Measurements from ENCODE around the gene RGP1.

Gene RGP1

DNA sequence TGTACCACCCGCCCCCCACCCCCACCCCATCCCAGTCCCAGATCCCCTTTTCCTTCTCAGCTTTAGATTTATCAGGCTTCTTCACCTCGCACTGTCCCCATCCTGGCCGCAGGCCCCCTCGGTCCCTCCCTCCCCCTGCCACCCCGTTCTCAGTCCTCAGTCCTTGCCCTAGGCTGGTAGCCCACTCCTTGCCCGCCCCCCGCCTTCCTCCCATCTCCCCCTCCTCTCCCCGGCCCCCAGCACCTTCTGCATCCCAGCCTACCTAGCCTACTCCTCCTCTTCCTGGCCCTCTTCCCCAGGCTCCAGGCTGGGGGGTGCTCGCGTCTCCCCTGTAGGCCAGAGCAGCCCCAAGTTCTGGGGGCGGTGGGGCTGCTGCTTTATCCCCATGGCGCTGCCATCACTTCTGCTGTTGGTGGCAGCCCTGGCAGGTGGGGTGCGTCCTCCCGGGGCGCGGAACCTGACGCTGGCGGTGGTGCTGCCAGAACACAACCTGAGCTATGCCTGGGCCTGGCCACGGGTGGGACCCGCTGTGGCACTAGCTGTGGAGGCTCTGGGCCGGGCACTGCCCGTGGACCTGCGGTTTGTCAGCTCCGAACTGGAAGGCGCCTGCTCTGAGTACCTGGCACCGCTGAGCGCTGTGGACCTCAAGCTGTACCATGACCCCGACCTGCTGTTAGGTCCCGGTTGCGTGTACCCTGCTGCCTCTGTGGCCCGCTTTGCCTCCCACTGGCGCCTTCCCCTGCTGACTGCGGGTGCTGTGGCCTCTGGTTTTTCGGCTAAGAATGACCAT is 43.1 kb downstream of the RGP1 start:
- Histone ChIP-seq H3K4me2 (ENCODE audit: low read length) (0 out of 2 replicates have a peak overlapping the region, but pooled peaks have one; percentile 49), H3K27me3 (ENCODE audit: low read depth, low read length) (no peaks in the 10 kb centered on the region), H3K36me3 (replicated peaks; ENCODE audit: low read depth, low read length) (no peaks in the 10 kb centered on the region), H4K20me1 (ENCODE audit: insufficient read depth, low read length) (no peaks in the 10 kb centered on the region), H3K27ac (ENCODE audit: low read length) (no peak overlapping the region), H3K4me1 (ENCODE audit: low read length) (peaks cover 37% of the 10 kb centered on the region), H3K9ac (ENCODE audit: low read length) (no peak overlapping the region), H3K4me3 (ENCODE audit: low read length) (no peak overlapping the region), H3K79me2 (ENCODE audit: low read length) (no peaks in the 10 kb centered on the region), H2AFZ (ENCODE audit: low read depth, low read length) (no peak overlapping the region), H3K9me3 (ENCODE audit: insufficient read depth, low read length) (no peaks in the 10 kb centered on the region)
- no peak for TF ChIP-seq EZH2phosphoT487 (IDR thresholded peaks at IDR 0.05; ENCODE audit: low read depth)
- TF ChIP-seq, protein P1, sequence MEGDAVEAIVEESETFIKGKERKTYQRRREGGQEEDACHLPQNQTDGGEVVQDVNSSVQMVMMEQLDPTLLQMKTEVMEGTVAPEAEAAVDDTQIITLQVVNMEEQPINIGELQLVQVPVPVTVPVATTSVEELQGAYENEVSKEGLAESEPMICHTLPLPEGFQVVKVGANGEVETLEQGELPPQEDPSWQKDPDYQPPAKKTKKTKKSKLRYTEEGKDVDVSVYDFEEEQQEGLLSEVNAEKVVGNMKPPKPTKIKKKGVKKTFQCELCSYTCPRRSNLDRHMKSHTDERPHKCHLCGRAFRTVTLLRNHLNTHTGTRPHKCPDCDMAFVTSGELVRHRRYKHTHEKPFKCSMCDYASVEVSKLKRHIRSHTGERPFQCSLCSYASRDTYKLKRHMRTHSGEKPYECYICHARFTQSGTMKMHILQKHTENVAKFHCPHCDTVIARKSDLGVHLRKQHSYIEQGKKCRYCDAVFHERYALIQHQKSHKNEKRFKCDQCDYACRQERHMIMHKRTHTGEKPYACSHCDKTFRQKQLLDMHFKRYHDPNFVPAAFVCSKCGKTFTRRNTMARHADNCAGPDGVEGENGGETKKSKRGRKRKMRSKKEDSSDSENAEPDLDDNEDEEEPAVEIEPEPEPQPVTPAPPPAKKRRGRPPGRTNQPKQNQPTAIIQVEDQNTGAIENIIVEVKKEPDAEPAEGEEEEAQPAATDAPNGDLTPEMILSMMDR (IDR thresholded peaks at IDR 0.05; ENCODE audit: low read depth, low read length) = no peak

GRCh38 chr9:35792826-35793225 is 43.7 kb downstream of the RGP1 start:
- Histone ChIP-seq H4K20me1 (ENCODE audit: insufficient read depth, low read length) (no peaks in the 10 kb centered on the region), H3K9me3 (ENCODE audit: insufficient read depth, low read length) (no peaks in the 10 kb centered on the region), H3K27me3 (ENCODE audit: low read depth, low read length) (no peaks in the 10 kb centered on the region), H3K4me3 (ENCODE audit: low read length) (no peak overlapping the region), H3K36me3 (replicated peaks; ENCODE audit: low read depth, low read length) (no peaks in the 10 kb centered on the region), H3K27ac (ENCODE audit: low read length) (no peak overlapping the region), H3K4me2 (ENCODE audit: low read length) (no peak overlapping the region), H2AFZ (ENCODE audit: low read depth, low read length) (no peak overlapping the region), H3K79me2 (ENCODE audit: low read length) (no peaks in the 10 kb centered on the region), H3K9ac (ENCODE audit: low read length) (no peak overlapping the region), H3K4me1 (ENCODE audit: low read length) (peaks cover 31% of the 10 kb centered on the region)
- TF ChIP-seq, protein P1 (IDR thresholded peaks at IDR 0.05; ENCODE audit: low read depth, low read length) = no peak
- TF ChIP-seq EZH2phosphoT487 (IDR thresholded peaks at IDR 0.05; ENCODE audit: low read depth) = no peak

DNA sequence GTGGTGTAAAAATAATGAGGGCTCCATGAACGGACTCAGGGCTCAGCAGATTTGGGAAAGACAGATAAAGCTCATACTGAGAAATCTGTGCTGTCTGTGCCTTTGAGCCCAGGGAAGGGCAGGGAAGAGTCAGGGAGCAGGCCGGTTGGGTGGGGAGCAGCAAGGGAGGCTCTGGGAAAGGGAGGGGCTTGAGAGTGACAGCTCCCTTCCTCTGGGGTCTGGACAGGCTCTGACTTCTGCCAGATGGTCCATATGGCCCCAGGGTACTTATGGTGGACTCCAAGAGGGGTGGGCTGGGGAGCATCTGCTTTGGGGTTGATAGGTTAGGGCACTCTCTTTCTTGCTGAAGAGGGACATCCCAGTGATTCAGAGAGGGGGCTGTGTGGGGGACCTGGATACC is 44.4 kb downstream of the RGP1 start:
- no peaks in the 10 kb centered on the region for H4K20me1 ChIP-seq (ENCODE audit: insufficient read depth, low read length)
- H3K27ac ChIP-seq (ENCODE audit: low read length) = no peak overlapping the region
- H3K27me3 ChIP-seq (ENCODE audit: low read depth, low read length) = no peaks in the 10 kb centered on the region
- no peaks in the 10 kb centered on the region for H3K36me3 ChIP-seq (replicated peaks; ENCODE audit: low read depth, low read length)
- H3K79me2 ChIP-seq (ENCODE audit: low read length) = no peaks in the 10 kb centered on the region
- no peak overlapping the region for H3K9ac ChIP-seq (ENCODE audit: low read length)
- H3K4me3 ChIP-seq (ENCODE audit: low read length) = no peak overlapping the region
- H3K4me1 ChIP-seq (ENCODE audit: low read length) = peaks cover 29% of the 10 kb centered on the region
- no peak for TF ChIP-seq EZH2phosphoT487 (IDR thresholded peaks at IDR 0.05; ENCODE audit: low read depth)
- TF ChIP-seq, protein P1 (IDR thresholded peaks at IDR 0.05; ENCODE audit: low read depth, low read length) = no peak
- no peak overlapping the region for H2AFZ ChIP-seq (ENCODE audit: low read depth, low read length)
- H3K9me3 ChIP-seq (ENCODE audit: insufficient read depth, low read length) = no peaks in the 10 kb centered on the region
- no peak overlapping the region for H3K4me2 ChIP-seq (ENCODE audit: low read length)

- Histone ChIP-seq H3K4me2 (ENCODE audit: low read length) (no peak overlapping the region), H3K4me3 (ENCODE audit: low read length) (no peak overlapping the region), H3K9me3 (ENCODE audit: insufficient read depth, low read length) (no peaks in the 10 kb centered on the region), H3K27ac (ENCODE audit: low read length) (no peak overlapping the region), H4K20me1 (ENCODE audit: insufficient read depth, low read length) (no peaks in the 10 kb centered on the region), H3K79me2 (ENCODE audit: low read length) (no peaks in the 10 kb centered on the region), H3K36me3 (replicated peaks; ENCODE audit: low read depth, low read length) (no peaks in the 10 kb centered on the region), H2AFZ (ENCODE audit: low read depth, low read length) (no peak overlapping the region), H3K27me3 (ENCODE audit: low read depth, low read length) (no peaks in the 10 kb centered on the region), H3K9ac (ENCODE audit: low read length) (no peak overlapping the region), H3K4me1 (ENCODE audit: low read length) (peaks cover 18% of the 10 kb centered on the region)
- TF ChIP-seq, protein P1 (IDR thresholded peaks at IDR 0.05; ENCODE audit: low read depth, low read length) = no peak
- TF ChIP-seq EZH2phosphoT487 (IDR thresholded peaks at IDR 0.05; ENCODE audit: low read depth) = no peak
Observed at GRCh38 chr9:35795695-35796094, 46.6 kb downstream of the RGP1 start.

Measured in OCI-LY3 (cell line).